HG02938 (cell line): Measurements from ENCODE around the gene ANKRD55.
A peak's percentile ranks its signal among the peaks of the same experiment; 100 is the strongest.
"Not testable (repeated sequence)": the region's sequence is repeated elsewhere in the genome, so short reads cannot be mapped to it uniquely, and the experiment has no call there.

ENCODE experiments used
- ATAC-seq: cut with Tn5 transposase; IDR thresholded peaks from one replicate; pipeline ENCODE4 v1.9.1; 2021; ENCODE audit warnings: mild to moderate bottlenecking, moderate library complexity; ENCODE audit not compliant: unreplicated experiment

Gene ANKRD55

DNA sequence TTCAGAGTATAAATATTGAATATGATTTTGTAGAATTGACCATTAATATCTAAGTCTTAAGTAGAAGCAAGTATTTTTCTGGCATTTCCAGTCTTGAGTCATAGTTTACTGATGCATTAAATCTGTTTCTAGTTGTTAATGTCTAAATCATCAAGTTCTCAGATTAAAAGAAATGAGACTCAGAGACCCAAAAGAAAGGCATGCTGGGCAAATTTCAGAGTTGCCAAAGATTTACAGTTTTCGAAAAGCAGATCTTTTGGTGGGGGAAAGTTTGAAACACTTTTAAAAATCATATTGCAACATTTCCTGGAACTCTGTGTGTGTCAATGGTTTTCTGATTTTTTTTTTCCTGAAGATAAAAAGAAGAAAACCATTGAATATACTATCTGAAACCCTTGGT is 60.9 kb downstream of the ANKRD55 start:
- no peak for ATAC-seq

DNA sequence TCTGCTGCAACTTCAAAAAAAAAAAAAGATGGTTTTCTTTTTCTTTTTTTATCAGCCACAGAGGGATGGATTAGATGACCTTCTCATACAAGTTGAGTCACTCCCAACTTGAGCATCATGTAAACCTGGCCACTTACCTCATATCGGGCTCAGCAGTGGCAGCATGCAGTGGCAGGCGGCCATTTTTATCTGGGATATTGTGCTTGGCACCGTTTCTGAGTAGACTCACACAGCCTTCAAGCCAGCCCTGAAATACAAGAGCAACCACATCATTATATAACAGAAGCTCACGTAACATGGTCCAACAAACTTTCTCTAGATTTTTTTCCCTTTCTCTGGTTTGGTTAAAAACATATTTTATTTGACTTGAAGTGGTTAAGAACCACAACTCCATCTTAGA is 62.6 kb downstream of the ANKRD55 start:
- ATAC-seq, result no peak

DNA sequence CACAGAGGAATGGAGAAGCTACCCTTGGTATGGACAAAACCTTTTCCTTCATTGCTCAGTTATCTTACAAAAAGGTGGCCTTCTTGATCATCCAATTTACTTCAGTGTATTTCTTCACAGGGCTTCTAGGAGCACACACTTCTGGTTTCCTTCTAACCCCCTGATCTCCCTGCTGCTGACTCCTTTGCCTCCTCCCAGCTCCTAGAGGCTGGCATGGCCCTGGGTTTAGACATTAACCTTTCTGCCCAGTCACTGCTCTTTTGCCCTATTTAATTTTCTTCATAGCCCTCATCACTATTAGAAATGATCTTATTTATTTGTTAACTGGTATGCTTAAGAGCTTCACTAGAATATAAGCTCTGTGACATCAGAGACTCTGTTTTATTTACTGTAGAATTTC is 63.2 kb downstream of the ANKRD55 start:
- ATAC-seq, result no peak

DNA sequence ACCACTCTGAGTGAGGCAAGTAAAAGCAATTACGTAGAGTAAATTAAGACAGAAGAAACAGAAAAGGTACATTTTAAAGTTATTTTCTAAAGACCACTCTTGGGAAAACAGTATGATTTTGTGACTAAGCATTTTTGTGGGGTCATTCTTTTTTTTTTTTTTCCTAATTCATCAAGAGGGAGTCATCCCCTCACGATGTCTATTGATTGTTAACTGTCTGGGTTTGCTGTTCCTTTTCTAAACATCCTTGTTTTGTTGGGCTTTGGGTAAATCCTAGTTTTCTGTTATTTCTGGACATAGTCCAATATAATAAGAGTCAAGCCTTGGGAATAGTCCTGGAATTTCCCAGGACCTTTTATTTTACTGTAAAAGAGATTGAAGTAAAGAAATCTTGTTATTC is 63.8 kb downstream of the ANKRD55 start:
- no peak for ATAC-seq

DNA sequence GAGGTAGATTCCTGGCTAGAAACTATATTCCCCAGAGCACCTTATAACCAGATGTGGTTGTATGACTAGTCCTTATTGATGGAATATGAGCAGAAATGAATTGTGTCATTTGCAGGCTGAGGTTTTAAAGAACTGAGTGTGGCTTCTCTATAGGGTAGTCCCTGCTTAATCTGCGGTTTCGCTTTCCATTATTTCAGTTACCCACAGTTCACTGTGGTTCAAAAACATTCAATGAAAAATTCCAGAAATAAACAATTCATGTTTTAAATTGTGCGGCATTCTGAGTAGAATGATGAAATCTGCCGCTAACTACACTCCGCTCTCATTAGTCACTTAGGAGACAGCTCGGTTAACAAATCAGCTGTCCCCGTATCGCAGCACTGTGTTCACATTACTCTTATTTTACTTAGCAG is 65.1 kb downstream of the ANKRD55 start:
- ATAC-seq, result no peak

DNA sequence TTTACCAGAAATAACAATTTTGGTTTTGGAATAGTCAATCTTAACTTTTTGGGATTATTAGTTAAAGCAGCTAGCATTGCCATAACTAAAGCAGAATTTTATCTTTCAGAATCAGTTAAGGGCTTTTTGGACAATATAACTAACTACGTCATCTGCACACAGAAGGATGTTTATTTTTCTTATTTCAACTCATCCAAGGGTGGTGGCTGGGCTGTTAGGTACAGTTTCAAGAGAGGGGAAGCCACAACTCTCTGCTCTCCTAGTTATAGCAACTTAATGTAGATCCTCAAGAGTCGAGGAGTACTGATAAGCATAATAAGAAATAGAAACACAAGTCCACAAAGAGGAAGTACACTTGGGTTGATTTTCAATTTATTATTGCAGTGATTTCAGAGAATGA is 65.6 kb downstream of the ANKRD55 start:
- ATAC-seq, result no peak

DNA sequence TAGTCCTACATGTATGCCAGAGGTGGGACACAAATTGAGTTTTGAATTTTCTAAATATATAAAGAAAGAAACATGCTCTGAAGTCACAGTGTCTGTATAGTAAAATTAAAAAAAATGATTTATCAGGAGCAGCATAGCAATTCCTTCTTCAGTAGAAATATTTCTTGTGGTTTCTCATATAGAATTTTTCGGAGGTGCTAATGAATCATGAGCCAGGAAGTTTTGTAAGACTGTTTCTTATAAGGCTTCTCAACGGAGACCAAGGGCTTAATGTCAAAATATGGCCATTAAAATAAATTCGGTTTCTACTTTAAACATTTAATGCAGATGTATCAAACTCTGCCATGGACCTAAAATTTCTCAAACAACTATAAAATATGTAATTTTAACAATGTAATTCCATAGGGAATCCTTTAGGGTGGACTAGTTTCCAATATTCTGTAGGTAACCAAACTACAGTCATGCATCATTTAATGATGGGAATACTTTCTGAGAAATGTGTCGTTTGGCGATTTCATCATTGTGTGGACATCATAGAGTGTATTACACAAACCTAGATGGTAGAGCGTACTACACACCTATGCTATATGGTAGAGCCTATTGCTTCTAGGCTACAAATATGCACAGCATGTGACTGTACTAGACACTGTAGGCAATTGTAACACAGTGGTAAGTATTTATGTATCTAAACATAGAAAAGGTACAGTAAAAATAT is 66.3 kb downstream of the ANKRD55 start:
- no peak for ATAC-seq

DNA sequence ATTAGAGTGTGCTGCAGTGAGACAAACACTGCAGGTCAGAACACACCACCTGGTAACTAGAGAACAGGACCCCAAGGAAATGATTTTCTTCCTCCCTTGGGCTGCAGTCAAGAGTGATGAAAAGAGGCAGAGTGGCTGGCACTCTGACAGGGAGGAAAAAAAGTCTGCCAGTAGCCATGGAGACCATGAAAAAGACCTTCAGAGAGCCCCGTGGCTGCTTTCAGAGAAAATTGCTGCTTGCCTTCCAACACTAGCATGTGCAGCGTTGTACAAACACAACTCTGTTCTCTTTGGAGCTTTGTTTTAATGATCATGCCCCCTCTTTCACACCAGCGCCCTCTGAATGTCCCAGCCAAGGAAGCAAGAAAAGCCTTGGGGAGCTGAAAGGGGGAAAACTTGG is 68.8 kb downstream of the ANKRD55 start:
- no peak for ATAC-seq

DNA sequence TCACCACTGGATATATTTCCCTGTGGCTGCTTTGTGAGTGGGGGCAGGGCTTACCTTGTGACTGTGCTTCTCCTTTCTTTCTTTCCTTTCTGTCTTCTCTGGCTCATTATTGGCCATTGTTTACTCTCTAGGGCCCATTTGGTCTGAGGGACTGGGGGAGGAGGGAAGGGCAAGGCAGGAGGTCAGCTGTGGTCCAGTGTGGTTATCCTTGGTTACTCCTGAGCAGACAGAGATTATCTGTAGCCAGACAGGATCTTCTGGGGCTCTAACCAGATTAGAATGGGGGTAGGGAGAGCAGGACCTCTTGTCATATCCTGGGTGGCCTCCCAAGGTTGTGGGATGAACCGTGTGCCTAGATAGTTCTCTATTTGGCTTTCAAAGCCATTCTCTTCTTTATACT is 71.2 kb downstream of the ANKRD55 start:
- ATAC-seq, result no peak

DNA sequence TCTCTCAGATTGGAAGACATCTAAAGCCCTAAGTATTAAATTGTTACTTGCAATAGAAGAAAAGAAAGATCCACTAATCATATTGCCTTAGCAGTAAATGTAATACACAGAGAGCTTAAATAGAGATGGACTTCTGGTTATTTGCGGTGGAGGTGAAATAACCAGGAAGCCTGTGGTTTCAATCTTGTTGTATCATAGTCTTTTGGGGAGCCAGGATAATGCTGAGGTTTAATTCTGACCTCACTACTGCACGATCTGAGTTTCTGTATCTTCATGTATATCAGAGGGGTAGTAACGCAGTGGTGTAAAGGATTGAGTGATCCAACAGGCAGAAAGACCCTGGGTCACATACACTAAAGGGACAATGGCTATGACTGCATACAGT is 71.7 kb downstream of the ANKRD55 start:
- ATAC-seq, result no peak

DNA sequence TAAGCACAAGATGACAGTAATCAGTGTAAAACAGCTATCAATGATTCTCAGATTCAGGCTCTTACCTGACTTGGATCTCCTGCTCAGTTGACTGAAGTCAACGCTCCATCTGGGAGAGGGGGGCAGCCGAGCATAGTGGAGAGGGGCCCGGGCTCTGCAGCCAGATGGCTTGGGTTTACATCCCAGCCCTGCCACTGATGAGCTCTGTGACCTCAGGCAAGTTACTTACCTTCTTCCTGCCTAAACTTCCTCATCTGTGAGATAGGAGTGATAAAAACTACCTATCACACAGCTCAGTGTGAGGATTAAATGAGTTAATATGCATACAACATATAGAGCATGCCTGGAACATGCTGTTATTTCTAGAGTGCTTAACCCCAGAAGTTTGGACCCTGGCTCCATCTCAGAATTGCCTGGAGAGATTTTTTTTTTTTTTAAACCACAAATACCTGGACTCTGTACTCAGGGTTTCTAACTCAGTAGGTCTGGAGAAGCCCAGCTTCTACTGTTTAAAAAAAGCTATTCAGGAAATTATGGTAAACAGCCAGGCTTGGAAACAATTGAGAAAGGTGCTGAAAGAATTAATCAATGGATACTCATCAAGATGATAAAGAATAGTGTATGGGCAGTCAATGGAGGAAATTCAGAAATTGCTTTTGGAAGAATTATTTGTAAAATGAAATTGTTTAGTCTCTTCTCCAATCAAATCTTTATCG is 72.2 kb downstream of the ANKRD55 start:
- ATAC-seq, result no peak

DNA sequence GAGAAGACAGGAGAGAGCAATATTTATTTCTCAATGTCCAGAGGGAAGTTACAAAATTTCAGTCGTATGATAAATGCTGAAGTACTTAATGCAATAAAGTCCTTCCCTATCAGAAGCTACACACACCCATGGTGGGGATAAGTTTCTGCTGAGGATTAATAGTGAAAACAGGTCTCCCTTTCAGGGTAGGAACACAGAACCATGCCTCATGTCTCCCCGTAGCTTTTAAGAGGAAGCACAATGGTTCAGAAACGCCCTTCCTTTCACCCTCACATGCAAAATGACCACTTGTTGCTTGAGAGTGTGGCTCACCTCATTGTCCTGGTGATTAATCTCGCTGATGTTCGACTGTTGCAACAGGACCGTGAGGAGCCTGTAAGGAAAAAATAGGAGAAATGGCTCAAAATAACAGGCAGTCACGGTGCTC is 73.6 kb downstream of the ANKRD55 start:
- no peak for ATAC-seq

DNA sequence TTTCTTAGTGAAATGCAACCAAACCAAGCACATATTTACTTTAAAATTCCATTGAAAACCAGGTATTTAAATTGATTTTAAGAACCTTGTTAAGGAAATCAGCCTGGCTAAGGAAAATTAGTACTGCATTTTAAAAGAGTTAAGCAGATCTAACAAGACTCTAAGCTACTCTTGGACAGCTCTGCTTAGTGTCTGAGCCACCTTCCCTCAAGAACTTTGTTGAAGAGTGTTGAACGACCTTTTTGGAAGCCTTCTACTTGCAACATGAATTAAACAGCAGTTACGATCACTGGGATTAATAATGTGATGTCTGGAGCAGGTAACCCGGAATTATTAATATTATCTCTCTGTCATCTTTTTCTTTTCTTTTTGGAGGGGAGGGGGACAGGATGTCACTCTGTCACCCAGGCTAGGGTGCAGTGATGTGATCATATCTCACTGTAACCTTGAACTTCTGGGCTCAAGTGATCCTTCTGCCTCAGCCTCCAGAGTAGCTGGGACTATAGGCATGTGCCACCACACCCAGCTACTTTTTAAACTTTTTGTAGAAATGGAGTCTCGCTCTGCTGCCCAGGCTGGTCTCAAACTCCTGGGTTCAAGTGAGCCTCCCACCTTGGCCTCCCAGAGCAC is 74.7 kb downstream of the ANKRD55 start:
- no peak for ATAC-seq

DNA sequence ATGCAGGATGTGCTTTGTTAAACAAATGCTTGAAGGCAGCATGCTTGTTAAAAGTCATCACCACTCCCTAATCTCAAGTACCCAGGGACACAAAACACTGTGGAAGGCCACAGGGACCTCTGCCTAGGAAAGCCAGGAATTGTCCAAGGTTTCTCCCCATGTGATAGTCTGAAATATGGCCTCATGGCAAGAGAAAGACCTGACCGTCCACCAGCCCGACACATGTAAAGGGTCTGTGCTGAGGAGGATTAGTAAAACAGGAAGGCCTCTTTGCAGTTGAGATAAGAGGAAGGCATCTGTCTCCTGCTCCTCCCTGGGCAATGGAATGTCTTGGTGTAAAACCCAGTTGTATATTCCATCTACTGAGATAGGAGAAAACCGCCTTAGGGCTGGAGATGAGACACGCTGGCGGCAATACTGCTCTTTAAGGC is 75.9 kb downstream of the ANKRD55 start:
- ATAC-seq, result not testable (repeated sequence)

DNA sequence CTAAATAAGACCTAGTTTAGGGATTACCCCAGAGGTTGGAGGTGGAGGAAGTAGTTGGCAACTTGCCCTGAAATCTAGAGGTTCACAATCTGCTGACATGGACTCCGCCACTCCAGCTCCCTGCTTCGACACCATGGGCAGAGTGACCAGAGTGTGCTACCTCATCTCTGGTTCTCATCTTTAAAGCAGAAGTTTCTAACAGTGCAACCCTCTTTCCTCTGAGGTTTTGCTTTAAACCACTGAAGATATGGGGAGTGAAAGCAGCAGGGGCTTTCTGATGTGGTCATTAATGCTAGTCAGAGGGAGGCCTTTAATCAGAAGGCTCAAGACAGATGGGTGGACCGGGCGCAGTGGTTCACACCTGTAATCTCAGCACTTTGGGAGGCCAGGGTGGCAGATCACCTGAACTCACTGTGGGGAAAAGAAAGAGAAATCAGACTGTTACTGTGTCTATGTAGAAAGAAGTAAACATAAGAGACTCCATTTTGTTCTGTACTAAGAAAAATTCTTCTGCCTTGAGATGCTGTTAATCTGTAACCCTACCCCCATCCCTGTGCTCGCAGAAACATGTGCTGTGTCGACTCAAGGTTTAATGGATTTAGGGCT is 76.4 kb downstream of the ANKRD55 start:
- ATAC-seq, result peak; percentile 78

DNA sequence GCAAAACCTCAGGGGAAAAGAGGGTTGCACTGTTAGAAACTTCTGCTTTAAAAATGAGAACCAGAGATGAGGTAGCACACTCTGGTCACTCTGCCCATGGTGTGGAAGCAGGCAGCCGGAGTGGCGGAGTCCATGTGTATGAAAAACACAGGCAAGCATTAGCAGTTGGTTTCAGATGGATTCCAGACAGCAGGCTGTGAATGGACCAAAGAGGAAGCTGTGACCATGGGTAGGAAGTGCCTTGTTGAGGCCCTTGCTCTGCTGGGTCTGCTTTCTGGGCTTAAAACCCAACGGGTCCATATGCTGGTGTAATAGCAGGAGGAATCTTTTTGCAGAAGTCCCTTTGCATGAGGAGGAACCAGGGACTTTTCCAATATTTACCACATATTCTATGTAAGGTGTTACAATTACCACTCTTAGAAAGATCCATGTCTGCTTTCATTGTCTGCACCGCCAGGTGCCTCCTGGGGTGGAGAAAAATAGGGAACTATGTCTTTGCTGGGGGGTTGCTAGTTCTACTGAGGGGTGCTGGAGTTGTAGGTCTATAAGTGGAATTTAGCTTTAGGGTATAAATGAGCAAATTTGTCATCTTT is 77.0 kb downstream of the ANKRD55 start:
- ATAC-seq, result peak; percentile 8

DNA sequence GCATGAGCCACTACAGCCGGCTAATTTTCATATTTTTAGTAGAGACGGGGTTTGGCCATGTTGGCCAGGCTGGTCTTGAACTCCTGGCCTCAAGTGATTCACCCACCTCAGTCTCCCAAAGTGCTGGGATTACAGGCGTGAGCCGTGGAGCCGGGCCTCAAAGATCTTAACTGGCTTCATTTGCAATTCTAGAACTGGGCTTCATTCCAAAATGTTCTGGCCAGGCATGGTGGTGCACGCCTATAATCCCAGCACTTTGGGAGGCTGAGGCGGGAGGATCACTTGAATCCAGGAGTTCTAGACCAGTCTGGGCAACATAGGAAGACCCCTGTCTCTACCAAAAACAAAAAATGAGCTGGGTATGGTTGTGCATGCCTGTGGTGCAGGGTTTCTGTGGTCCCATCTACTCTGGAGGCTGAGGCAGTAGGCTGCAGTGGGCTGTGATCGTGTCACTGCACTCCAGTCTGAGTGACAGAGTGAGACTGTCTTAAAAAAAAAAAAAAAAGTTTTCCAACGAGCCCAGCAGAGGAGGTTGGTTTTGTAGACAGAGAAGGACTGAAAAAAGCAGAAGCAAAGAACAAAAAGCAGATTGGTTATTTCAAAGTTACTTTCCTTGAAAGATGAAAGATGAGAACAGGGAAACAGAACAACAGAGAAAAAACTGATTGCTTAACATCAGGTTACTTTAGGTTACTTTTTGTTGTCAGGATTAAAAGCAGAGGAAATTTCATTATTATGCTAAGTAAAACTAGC is 78.2 kb downstream of the ANKRD55 start:
- ATAC-seq, result no peak

DNA sequence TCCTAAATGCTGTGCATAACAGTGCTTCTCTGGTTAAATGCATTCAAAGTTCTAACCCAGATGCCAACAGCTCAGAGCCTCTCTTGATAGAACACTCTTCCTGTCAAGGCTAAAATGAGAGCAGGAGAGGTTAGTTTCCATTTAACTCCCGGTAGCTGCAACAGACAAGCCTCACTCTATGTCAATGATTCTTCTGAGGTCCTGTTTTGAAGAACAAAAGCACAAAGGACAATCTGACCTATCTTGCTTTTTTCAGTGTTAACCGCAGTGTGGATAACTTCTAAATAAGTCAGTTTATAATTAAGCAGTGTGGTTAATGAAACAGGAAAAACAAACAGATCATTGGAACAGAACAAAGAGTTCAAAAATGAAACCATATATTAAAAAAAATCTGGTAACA is 80.7 kb downstream of the ANKRD55 start:
- ATAC-seq, result no peak

DNA sequence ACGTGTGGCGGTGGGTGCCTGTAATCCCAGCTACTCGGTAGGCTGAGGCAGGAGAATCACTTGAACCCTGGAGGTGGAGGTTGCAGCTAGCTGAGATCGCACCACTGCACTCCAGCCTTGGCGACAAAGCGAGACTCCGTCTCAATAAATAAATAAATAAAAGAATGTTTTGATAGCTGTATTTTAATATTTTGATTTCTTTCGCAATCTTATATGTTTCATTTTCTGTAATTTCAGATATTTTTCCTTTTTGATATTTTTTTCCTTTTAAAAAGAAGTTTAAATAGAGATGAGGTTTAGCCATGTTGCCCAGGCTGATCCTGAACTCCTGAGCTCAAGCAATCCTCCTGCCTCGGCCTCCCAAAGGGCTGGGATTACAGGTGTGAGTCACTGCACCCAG is 82.4 kb downstream of the ANKRD55 start:
- not testable (repeated sequence) for ATAC-seq

DNA sequence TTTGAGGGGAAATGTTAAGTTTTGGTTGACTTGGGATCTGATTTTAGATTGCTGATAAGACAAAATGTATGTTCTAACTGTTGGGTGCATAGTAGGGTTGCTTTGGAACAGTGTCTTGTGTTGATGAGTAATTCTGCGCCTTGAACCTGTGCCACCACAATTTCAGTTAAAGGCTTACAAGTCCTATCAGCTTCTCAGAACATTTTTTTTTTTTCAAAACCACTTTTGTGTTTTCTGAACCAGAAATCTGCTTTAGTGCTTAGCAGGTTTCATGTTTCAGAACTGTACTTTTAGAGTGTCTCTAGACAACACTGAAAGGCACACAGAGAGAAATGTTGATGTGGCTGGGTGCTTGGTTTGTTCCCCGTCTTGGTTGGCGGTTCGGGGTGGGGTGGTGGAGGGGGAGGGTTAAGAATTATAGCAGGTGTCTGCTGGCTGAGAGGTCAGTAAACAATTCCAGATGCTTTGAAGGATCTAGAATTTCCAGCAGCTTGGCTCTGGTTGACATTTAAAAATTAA is 84.6 kb downstream of the ANKRD55 start:
- ATAC-seq, result peak; percentile 87
